H1 (cell line): ENCODE results near the gene NPAT. TPM values are rescaled to one million over a fixed set of nuclear protein-coding genes. Genes with fewer than 3 reads are reported as not detected.

ENCODE experiments used
- CTCF ChIA-PET: fragments of 300-600 bp; sonication (Branson Sonifier 250); formaldehyde crosslinking; loops from one replicate; lab custom pipeline; 2021; ENCODE audit not compliant: partially characterized antibody; lab: Charles Lee
- POLR2A ChIA-PET: fragments of 300-600 bp; sonication (Branson Sonifier 250); formaldehyde crosslinking; loops from one replicate; lab custom pipeline; 2021; ENCODE audit warnings: inconsistent platforms; ENCODE audit not compliant: partially characterized antibody; lab: Charles Lee
- DNase-seq, 2 experiments: peaks; one replicate each; pipeline versions ENCODE4 v3.0.0 to v3.0.0-alpha.2; 2010 to 2022; ENCODE audit warnings: low spot score in 2 of 2, low read depth in 1 of 2, mixed read lengths in 1 of 2
- FAIRE-seq: peaks from 2 replicates; lab custom pipeline; 2011; peaks lifted over from hg19 to GRCh38; lab: Jason Lieb, UNC
- H2AFZ ChIP-seq: 2 replicates; pipeline ENCODE4 v1.8.1; 2012; ENCODE audit warnings: low read length, inconsistent platforms
- H2AK5ac ChIP-seq: 2 replicates; pipeline ENCODE4 v1.6.1; 2013; ENCODE audit warnings: low read depth, low read length
- H2BK120ac ChIP-seq: replicated peaks from 2 replicates; pipeline ENCODE3; 2013; ENCODE audit warnings: low read depth, low read length, inconsistent platforms
- H2BK12ac ChIP-seq: 2 replicates; pipeline ENCODE4 v1.6.1; 2013; ENCODE audit warnings: low read depth, low read length
- H2BK15ac ChIP-seq: 2 replicates; pipeline ENCODE4 v1.6.1; 2013; ENCODE audit warnings: low read length
- H2BK20ac ChIP-seq: 2 replicates; pipeline ENCODE4 v1.6.1; 2013; ENCODE audit warnings: low read length
- H2BK5ac ChIP-seq: 2 replicates; pipeline ENCODE4 v1.6.1; 2013; ENCODE audit warnings: low read depth, low read length
- H3K14ac ChIP-seq: 2 replicates; pipeline ENCODE4 v1.6.1; 2013; ENCODE audit warnings: inconsistent platforms; ENCODE audit not compliant: insufficient read length
- H3K18ac ChIP-seq: 2 replicates; pipeline ENCODE4 v1.6.1; 2013; ENCODE audit warnings: low read length; ENCODE audit errors: extremely low read depth
- H3K23ac ChIP-seq: 2 replicates; pipeline ENCODE4 v1.6.1; 2013; ENCODE audit warnings: inconsistent platforms; ENCODE audit not compliant: insufficient read length
- H3K23me2 ChIP-seq: 2 replicates; pipeline ENCODE4 v1.6.1; 2013; ENCODE audit warnings: low read depth, low read length
- H3K27ac ChIP-seq: 2 replicates; pipeline ENCODE4 v1.6.1; 2011; ENCODE audit warnings: low read depth, low read length, inconsistent platforms
- H3K27me3 ChIP-seq, 4 experiments: replicated peaks in 1 of 4; 1 replicate in 1 of 4; 2 replicates in 3 of 4; pipeline versions ENCODE4 v1.6.1 to v1.8.1; 2011 to 2013; ENCODE audit warnings: low read length in 3 of 4, mild to moderate bottlenecking in 3 of 4, inconsistent platforms in 2 of 4, mixed read lengths in 2 of 4, moderate library complexity in 1 of 4; ENCODE audit not compliant: control insufficient read depth in 3 of 4, insufficient read depth in 3 of 4; ENCODE audit errors: extremely low read depth in 1 of 4
- H3K36me3 ChIP-seq, 4 experiments: 2 replicates each; pipeline versions ENCODE4 v1.6.1 to v1.8.1; 2011 to 2013; ENCODE audit warnings: mild to moderate bottlenecking in 4 of 4, low read length in 3 of 4, moderate library complexity in 2 of 4, control low read depth in 1 of 4, inconsistent platforms in 1 of 4; ENCODE audit not compliant: insufficient read depth in 4 of 4, control insufficient read depth in 2 of 4
- H3K4ac ChIP-seq: replicated peaks from 2 replicates; pipeline ENCODE3; 2013; ENCODE audit warnings: low read length, low read depth, mixed read lengths, inconsistent platforms; ENCODE audit not compliant: insufficient read length
- H3K4me1 ChIP-seq, 4 experiments: replicated peaks in 1 of 4; 1 replicate in 1 of 4; 2 replicates in 3 of 4; pipeline versions ENCODE4 v1.6.1 to v1.8.1; 2011 to 2013; ENCODE audit warnings: low read length in 3 of 4, inconsistent platforms in 2 of 4, mixed read lengths in 1 of 4; ENCODE audit not compliant: insufficient read depth in 4 of 4, control insufficient read depth in 3 of 4
- H3K4me2 ChIP-seq, 2 experiments: 2 replicates each; pipeline versions ENCODE4 v1.6.1 to v1.8.1; 2011 to 2013; ENCODE audit warnings: low read depth in 2 of 2, low read length in 2 of 2, control low read depth in 1 of 2, inconsistent platforms in 1 of 2, mild to moderate bottlenecking in 1 of 2; ENCODE audit not compliant: insufficient read depth in 1 of 2
- H3K4me3 ChIP-seq, 4 experiments: fragments of 200-600, 300-600 bp in 1 of 4; sonication (generic), shearing (Covaris generic), sonication (Bioruptor Twin) in 1 of 4; 2 replicates each; pipeline versions ENCODE4 v1.5.1 to v1.8.1; 2011 to 2016; ENCODE audit warnings: low read length in 4 of 4, low read depth in 3 of 4, control low read depth in 2 of 4, inconsistent platforms in 2 of 4, mild to moderate bottlenecking in 2 of 4, mixed read lengths in 1 of 4, moderate library complexity in 1 of 4; ENCODE audit not compliant: insufficient read depth in 2 of 4; ENCODE audit errors: extremely low read depth in 1 of 4
- H3K56ac ChIP-seq: replicated peaks from 2 replicates; pipeline ENCODE3; 2013; ENCODE audit warnings: low read depth, mild to moderate bottlenecking, mixed read lengths, low read length, inconsistent platforms; ENCODE audit not compliant: insufficient read length
- H3K79me1 ChIP-seq: 2 replicates; pipeline ENCODE4 v1.6.1; 2013; ENCODE audit warnings: low read depth, low read length, control low read depth
- H3K79me2 ChIP-seq, 2 experiments: 2 replicates each; pipeline versions ENCODE4 v1.6.1 to v1.8.1; 2012 to 2013; ENCODE audit warnings: low read length in 2 of 2, mild to moderate bottlenecking in 2 of 2, inconsistent platforms in 1 of 2; ENCODE audit not compliant: insufficient read depth in 2 of 2, control insufficient read depth in 1 of 2
- H3K9ac ChIP-seq, 4 experiments: replicated peaks in 1 of 4; 1 replicate in 1 of 4; 2 replicates in 3 of 4; pipeline versions ENCODE4 v1.6.1 to v1.8.1; 2011 to 2013; ENCODE audit warnings: low read depth in 3 of 4, low read length in 3 of 4, control low read depth in 2 of 4, mild to moderate bottlenecking in 2 of 4, moderate library complexity in 2 of 4, inconsistent platforms in 1 of 4; ENCODE audit errors: extremely low read depth in 1 of 4
- H3K9me3 ChIP-seq, 2 experiments: 2 replicates each; pipeline versions ENCODE4 v1.6.1 to v1.8.1; 2012 to 2013; ENCODE audit warnings: mild to moderate bottlenecking in 2 of 2, moderate library complexity in 2 of 2, control low read depth in 1 of 2, inconsistent platforms in 1 of 2, low read depth in 1 of 2, low read length in 1 of 2, mixed read lengths in 1 of 2; ENCODE audit not compliant: insufficient read depth in 2 of 2
- H4K20me1 ChIP-seq, 2 experiments: replicated peaks in 1 of 2; 2 replicates each; pipeline versions ENCODE3 to v1.8.1; 2011 to 2013; ENCODE audit warnings: inconsistent platforms in 2 of 2, low read length in 2 of 2, mild to moderate bottlenecking in 1 of 2; ENCODE audit not compliant: insufficient read depth in 2 of 2, control insufficient read depth in 1 of 2
- H4K5ac ChIP-seq: 2 replicates; pipeline ENCODE4 v1.6.1; 2013; ENCODE audit warnings: low read length, low read depth, mixed read lengths, inconsistent platforms; ENCODE audit not compliant: insufficient read length
- H4K8ac ChIP-seq: 2 replicates; pipeline ENCODE4 v1.8.0; 2013; ENCODE audit warnings: mild to moderate bottlenecking, moderate library complexity, low read length, inconsistent platforms; ENCODE audit not compliant: insufficient read depth; ENCODE audit errors: extremely low read depth
- H4K91ac ChIP-seq: replicated peaks from 2 replicates; pipeline ENCODE3; 2013; ENCODE audit warnings: low read length, mixed read lengths, inconsistent platforms; ENCODE audit not compliant: insufficient read length
- ASH2L ChIP-seq: fragments of 200-600, 300-600 bp; sonication (generic); IDR thresholded peaks from one replicate; pipeline ENCODE4 v1.7.1; 2017; ENCODE audit warnings: low read length
- EZH2 ChIP-seq: fragments of 200-600 bp; sonication (generic); IDR thresholded peaks from 2 replicates; pipeline ENCODE4 v1.7.1; 2012; ENCODE audit warnings: low read depth, mild to moderate bottlenecking, moderate library complexity, low read length, inconsistent platforms; ENCODE audit not compliant: severe bottlenecking
- HDAC2 ChIP-seq, 2 experiments: fragments of 300-600 bp in 1 of 2; sonication (generic) in 1 of 2; IDR thresholded peaks; 2 replicates each; pipeline ENCODE4 v1.6.1; 2011 to 2012; ENCODE audit warnings: low read depth in 2 of 2, low read length in 2 of 2, mild to moderate bottlenecking in 2 of 2, moderate library complexity in 2 of 2, borderline replicate concordance in 1 of 2, inconsistent platforms in 1 of 2
- POLR2A ChIP-seq, 2 experiments: IDR thresholded peaks; 1 replicate in 1 of 2; 2 replicates in 1 of 2; pipeline ENCODE4 v1.6.1; 2011; ENCODE audit warnings: low read depth in 2 of 2, low read length in 2 of 2, mild to moderate bottlenecking in 2 of 2; ENCODE audit errors: control extremely low read depth in 1 of 2
- POU5F1 ChIP-seq: IDR thresholded peaks from 2 replicates; pipeline ENCODE4 v1.6.1; 2011; ENCODE audit warnings: low read depth, mild to moderate bottlenecking, low read length, moderate library complexity
- SIN3A ChIP-seq, 2 experiments: IDR thresholded peaks in 1 of 2; conservative IDR thresholded peaks in 1 of 2; 2 replicates each; pipeline ENCODE4 v1.6.1; 2011 to 2012; ENCODE audit warnings: low read length in 2 of 2, improper control_type of control experiment in 1 of 2, low read depth in 1 of 2, mild to moderate bottlenecking in 1 of 2
- SIRT6 ChIP-seq: IDR thresholded peaks from one replicate; pipeline ENCODE4 v1.7.1; 2012; ENCODE audit warnings: low read length, inconsistent platforms
- SUZ12 ChIP-seq: fragments of 200-600 bp; sonication (generic); IDR thresholded peaks from 2 replicates; pipeline ENCODE4 v1.6.1; 2012; ENCODE audit warnings: mild to moderate bottlenecking, inconsistent platforms, low read length, moderate library complexity, mixed read lengths
- WGBS, 2 experiments: shearing (Covaris generic) in 1 of 2; methylation state at CpG; one replicate each; pipeline versions ENCODE4 v1.1.6 to v1.1.7; 2013 to 2015; ENCODE audit warnings: low lambda C conversion rate in 2 of 2, mixed read lengths in 2 of 2, inconsistent platforms in 1 of 2, low coverage in 1 of 2, missing lambda C conversion rate in 1 of 2; ENCODE audit not compliant: insufficient replicate concordance in 2 of 2, insufficient coverage in 1 of 2, insufficient read length in 1 of 2; ENCODE audit errors: extremely low coverage in 1 of 2, missing lambda C conversion rate in 1 of 2; 5-methylcytosine and 5-hydroxymethylcytosine counted together
- polyA plus RNA-seq, 7 experiments: library from polyadenylated mRNA; depleted of rRNA in 3 of 7; stranded (reverse) in 5 of 7; unstranded in 2 of 7; fragments of >200 nt in 5 of 7; fragments of 200-250 nt in 2 of 7; gene quantifications; 1 replicate in 5 of 7; 2 replicates in 1 of 7; 4 replicates in 1 of 7; pipeline versions ENCODE4 v1.2.1 to v1.2.3, GENCODE V29; 2011 to 2013; ENCODE audit warnings: missing spikeins in 2 of 7, mixed read lengths in 2 of 7
- total RNA-seq: library from RNA; stranded (reverse); fragmentation: NEBNext Ultra II Directional; extraction: Animal tissue kit (Norgen Biotek cat#: 25700); gene quantifications from 2 replicates; pipeline ENCODE4 v1.2.1, GENCODE V29; 2021
- TF ChIP-seq, protein P1 (sequence below): IDR thresholded peaks from 2 replicates; pipeline ENCODE4 v1.6.1; 2011; ENCODE audit warnings: low read length, improper control_type of control experiment

NPAT gene
- total and polyA plus RNA-seq, 2 of the 8 experiments (the other 6 are each of a cell fraction or from before 2014, with no cell fraction given), result 4.6 to 23.4 TPM

DNA sequence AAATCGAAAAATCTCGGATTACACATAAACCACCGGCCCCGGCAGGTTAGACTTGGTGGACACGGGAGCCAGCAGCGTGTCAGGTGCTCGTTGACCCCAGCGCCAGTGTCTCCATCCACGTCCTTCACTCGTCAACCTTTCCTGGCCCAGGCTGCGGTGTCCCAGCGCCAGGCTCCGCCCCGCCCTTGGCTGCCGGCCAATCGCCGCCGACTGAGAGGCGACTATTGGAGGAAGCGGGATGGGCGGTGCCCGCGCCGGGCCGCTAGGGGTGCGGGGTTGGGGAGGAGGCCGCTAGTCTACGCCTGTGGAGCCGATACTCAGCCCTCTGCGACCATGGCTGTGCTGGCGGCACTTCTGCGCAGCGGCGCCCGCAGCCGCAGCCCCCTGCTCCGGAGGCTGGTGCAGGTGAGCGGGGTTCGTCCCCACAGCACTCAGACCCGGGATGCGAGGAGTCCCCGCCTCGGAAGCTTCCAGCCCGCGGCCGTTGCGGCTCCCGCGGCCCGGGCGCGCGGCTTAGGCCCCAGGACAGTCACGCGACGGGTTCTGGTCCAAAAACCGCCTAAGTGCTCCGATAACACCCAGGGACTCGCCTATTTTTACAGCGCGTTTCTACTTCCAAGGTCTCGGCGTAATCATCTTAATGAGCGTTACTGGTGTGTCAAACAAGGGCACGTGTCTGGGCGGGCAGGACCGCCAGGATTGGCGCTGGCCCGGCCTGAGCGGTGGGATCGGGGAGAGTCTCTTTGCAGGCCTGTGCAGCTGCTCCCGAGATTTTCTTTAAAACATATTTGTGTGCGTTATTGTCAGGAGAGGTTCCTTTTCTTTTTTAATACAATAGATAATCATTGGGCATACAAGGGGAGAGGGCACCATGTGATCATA, 100.9 kb downstream of the NPAT start, which contains the start of gene ACAT1:
Gene ACAT1 (plus strand): TSS at position 294 of the 882 bp plus-strand sequence. CDS start 40 bp downstream, at position 334.
- Histone ChIP-seq H3K79me1 (no peaks in the 10 kb centered on the region), H3K4me1 (peaks cover 0 to 5% (median 3%) of the 10 kb centered on the region in 4 experiments; a peak in 2 of 7 replicates), H2AFZ (peak within 1 kb of the TSS; percentile 64), H3K4ac (no peak within 1 kb of the TSS), H3K36me3 (no peaks in the 10 kb centered on the region), H2BK15ac (no peak within 1 kb of the TSS), H3K4me3 (peak within 1 kb of the TSS; percentile 54 to 71 (median 64)), H2AK5ac (no peak within 1 kb of the TSS), H3K23ac (no peak within 1 kb of the TSS), H3K27ac (no peak within 1 kb of the TSS), H2BK5ac (no peak within 1 kb of the TSS; the same call in 1 of the 2 replicates), H4K5ac (no peak within 1 kb of the TSS), H3K56ac (no peak within 1 kb of the TSS), H4K8ac (peak within 1 kb of the TSS; percentile 84), H3K14ac (no peak within 1 kb of the TSS), H2BK12ac (0 out of 2 replicates have a peak within 1 kb of the TSS, but pooled peaks have one; percentile 17), H4K91ac (no peak within 1 kb of the TSS), H2BK20ac (no peak within 1 kb of the TSS), H3K18ac (peak within 1 kb of the TSS; percentile 83; the same call in 1 of the 2 replicates), H2BK120ac (no peak within 1 kb of the TSS), H3K4me2 (peak within 1 kb of the TSS; percentile 71 to 78), H3K9me3 (no peaks in the 10 kb centered on the region), H3K79me2 (no peaks in the 10 kb centered on the region; a peak in 1 of 4 replicates), H3K9ac (peak within 1 kb of the TSS; percentile 52 to 85 (median 64)), H4K20me1 (no peaks in the 10 kb centered on the region), H3K23me2 (peaks cover 2% of the 10 kb centered on the region; the same call in 1 of the 2 replicates), H3K27me3 (peaks cover 0 to 7% (median 3%) of the 10 kb centered on the region in 4 experiments; a peak in 3 of 7 replicates)
- ChIA-PET POLR2A (interaction anchor here (0.6 to 1.1 kb wide), 5 partner anchors 12 to 532 kb away, joined by 3 to 4 read pairs (median 3); partner anchors contain the start of gene CUL5), CTCF (interaction anchor here (1.2 to 7.8 kb wide), 3 partner anchors 9 to 100 kb away, joined by 3 to 90 read pairs (median 7); no protein-coding TSS in a partner anchor)
- no peak for FAIRE-seq
- 4% methylated on average over 45 of the region's 73 CpGs; no CpG with 5 or more reads in 1 of the 2 experiments for WGBS, 2 experiments
- DNase-seq, result peak; percentile 65 to 95
- TF ChIP-seq SIRT6, result no peak
- peak; percentile 97 for TF ChIP-seq ASH2L
- TF ChIP-seq, protein P1, sequence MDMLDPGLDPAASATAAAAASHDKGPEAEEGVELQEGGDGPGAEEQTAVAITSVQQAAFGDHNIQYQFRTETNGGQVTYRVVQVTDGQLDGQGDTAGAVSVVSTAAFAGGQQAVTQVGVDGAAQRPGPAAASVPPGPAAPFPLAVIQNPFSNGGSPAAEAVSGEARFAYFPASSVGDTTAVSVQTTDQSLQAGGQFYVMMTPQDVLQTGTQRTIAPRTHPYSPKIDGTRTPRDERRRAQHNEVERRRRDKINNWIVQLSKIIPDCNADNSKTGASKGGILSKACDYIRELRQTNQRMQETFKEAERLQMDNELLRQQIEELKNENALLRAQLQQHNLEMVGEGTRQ, result 0 out of 2 replicates have a peak, but pooled peaks have one; percentile 30
- no peak for TF ChIP-seq HDAC2 (IDR thresholded peaks at IDR 0.05; ENCODE audit: borderline replicate concordance in 1 of 2, low read depth in 2 of 2, low read length in 2 of 2)
- peak; percentile 42 for TF ChIP-seq EZH2
- no peak; a peak in 1 of 4 replicates for TF ChIP-seq SIN3A (conservative IDR thresholded peaks at IDR 0.05 in 1 of 2, IDR thresholded peaks at IDR 0.05 in 1 of 2; ENCODE audit: low read depth in 1 of 2, low read length in 2 of 2)
- TF ChIP-seq POU5F1, result no peak
- no peak for TF ChIP-seq SUZ12
- peak; percentile 78 to 92 for TF ChIP-seq POLR2A (IDR thresholded peaks at IDR 0.05; ENCODE audit: control extremely low read depth in 1 of 2, low read depth in 2 of 2, low read length in 2 of 2)
